ENCODE results near the gene NT5E. TPM values are rescaled to one million over a fixed set of nuclear protein-coding genes. Genes with fewer than 3 reads are reported as not detected.

Gene NT5E
- total and polyA plus RNA-seq, 2 of the 13 experiments (the other 11 are each of a cell fraction or from before 2014, with no cell fraction given): 9.5 to 33.0 TPM

DNA sequence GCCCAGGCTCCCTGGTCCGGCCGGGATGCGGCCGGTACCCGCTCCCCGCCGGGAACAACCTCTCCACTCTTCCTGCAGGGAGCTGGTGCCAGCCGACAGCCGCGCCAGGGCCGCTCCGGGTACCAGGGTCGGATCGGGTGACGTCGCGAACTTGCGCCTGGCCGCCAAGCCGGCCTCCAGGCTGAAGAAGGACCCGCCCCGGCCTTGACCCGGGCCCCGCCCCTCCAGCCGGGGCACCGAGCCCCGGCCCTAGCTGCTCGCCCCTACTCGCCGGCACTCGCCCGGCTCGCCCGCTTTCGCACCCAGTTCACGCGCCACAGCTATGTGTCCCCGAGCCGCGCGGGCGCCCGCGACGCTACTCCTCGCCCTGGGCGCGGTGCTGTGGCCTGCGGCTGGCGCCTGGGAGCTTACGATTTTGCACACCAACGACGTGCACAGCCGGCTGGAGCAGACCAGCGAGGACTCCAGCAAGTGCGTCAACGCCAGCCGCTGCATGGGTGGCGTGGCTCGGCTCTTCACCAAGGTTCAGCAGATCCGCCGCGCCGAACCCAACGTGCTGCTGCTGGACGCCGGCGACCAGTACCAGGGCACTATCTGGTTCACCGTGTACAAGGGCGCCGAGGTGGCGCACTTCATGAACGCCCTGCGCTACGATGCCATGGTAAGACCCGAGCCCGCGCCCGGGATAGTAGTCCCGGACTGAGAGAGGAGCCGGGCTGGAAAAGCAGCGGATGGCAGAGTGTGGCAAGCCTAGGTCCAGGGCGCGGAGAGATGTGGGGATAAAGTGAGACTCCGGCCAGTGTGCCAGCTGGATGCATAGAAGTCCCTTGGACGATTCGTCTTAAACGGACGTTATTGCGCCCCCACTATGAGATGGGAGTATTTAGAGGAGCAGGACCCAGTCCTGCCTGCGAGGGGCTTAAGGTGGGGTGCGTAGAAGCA is at the start of gene NT5E (continued):
- TF ChIP-seq KDM1A (CRISPR knock-in tag; IDR thresholded peaks at IDR 0.05) (no peak), ZNF772 (CRISPR knock-in tag; IDR thresholded peaks at IDR 0.05) (no peak; the same call in 1 of the 2 replicates), ATF3 (CRISPR knock-in tag; IDR thresholded peaks at IDR 0.05) (peak; percentile 14; the same call in 1 of the 2 replicates), HOXA5 (CRISPR knock-in tag; IDR thresholded peaks at IDR 0.05) (peak; percentile 60; the same call in 1 of the 2 replicates), MTA1 (CRISPR knock-in tag; IDR thresholded peaks at IDR 0.05; ENCODE audit: borderline replicate concordance) (peak; percentile 94), ZNF614 (CRISPR knock-in tag; IDR thresholded peaks at IDR 0.05; ENCODE audit: borderline replicate concordance) (no peak), ZNF17 (CRISPR knock-in tag; IDR thresholded peaks at IDR 0.05) (no peak), ZFP36 (IDR thresholded peaks at IDR 0.05; ENCODE audit: borderline replicate concordance, low read depth, low read length, partially characterized antibody) (no peak), ZNF430 (CRISPR knock-in tag; IDR thresholded peaks at IDR 0.05) (peak; percentile 21; the same call in 1 of the 2 replicates), TOE1 (CRISPR knock-in tag; IDR thresholded peaks at IDR 0.05) (no peak), TIGD3 (CRISPR knock-in tag; IDR thresholded peaks at IDR 0.05; ENCODE audit: borderline replicate concordance) (peak; percentile 42; the same call in 1 of the 2 replicates), ZNF891 (CRISPR knock-in tag; IDR thresholded peaks at IDR 0.05) (no peak; the same call in 1 of the 2 replicates), ZNF883 (CRISPR knock-in tag; IDR thresholded peaks at IDR 0.05; ENCODE audit: not compliant biosample characterization) (peak; percentile 72)
- TF ChIP-seq, protein P1, sequence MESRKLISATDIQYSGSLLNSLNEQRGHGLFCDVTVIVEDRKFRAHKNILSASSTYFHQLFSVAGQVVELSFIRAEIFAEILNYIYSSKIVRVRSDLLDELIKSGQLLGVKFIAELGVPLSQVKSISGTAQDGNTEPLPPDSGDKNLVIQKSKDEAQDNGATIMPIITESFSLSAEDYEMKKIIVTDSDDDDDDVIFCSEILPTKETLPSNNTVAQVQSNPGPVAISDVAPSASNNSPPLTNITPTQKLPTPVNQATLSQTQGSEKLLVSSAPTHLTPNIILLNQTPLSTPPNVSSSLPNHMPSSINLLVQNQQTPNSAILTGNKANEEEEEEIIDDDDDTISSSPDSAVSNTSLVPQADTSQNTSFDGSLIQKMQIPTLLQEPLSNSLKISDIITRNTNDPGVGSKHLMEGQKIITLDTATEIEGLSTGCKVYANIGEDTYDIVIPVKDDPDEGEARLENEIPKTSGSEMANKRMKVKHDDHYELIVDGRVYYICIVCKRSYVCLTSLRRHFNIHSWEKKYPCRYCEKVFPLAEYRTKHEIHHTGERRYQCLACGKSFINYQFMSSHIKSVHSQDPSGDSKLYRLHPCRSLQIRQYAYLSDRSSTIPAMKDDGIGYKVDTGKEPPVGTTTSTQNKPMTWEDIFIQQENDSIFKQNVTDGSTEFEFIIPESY (CRISPR knock-in tag; IDR thresholded peaks at IDR 0.05): no peak
- TF ChIP-seq, protein P2, sequence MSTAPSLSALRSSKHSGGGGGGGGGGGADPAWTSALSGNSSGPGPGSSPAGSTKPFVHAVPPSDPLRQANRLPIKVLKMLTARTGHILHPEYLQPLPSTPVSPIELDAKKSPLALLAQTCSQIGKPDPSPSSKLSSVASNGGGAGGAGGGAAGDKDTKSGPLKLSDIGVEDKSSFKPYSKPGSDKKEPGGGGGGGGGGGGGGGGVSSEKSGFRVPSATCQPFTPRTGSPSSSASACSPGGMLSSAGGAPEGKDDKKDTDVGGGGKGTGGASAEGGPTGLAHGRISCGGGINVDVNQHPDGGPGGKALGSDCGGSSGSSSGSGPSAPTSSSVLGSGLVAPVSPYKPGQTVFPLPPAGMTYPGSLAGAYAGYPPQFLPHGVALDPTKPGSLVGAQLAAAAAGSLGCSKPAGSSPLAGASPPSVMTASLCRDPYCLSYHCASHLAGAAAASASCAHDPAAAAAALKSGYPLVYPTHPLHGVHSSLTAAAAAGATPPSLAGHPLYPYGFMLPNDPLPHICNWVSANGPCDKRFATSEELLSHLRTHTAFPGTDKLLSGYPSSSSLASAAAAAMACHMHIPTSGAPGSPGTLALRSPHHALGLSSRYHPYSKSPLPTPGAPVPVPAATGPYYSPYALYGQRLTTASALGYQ (CRISPR knock-in tag; IDR thresholded peaks at IDR 0.05): peak; percentile 42; the same call in 1 of the 2 replicates
- TF ChIP-seq, protein P3, sequence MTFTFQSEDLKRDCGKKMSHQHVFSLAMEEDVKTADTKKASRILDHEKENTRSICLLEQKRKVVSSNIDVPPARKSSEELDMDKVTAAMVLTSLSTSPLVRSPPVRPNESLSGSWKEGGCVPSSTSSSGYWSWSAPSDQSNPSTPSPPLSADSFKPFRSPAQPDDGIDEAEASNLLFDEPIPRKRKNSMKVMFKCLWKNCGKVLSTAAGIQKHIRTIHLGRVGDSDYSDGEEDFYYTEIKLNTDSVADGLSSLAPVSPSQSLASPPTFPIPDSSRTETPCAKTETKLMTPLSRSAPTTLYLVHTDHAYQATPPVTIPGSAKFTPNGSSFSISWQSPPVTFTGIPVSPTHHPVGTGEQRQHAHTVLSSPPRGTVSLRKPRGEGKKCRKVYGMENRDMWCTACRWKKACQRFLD (CRISPR knock-in tag; IDR thresholded peaks at IDR 0.05; ENCODE audit: borderline replicate concordance): peak; percentile 91
- TF ChIP-seq, protein P4, sequence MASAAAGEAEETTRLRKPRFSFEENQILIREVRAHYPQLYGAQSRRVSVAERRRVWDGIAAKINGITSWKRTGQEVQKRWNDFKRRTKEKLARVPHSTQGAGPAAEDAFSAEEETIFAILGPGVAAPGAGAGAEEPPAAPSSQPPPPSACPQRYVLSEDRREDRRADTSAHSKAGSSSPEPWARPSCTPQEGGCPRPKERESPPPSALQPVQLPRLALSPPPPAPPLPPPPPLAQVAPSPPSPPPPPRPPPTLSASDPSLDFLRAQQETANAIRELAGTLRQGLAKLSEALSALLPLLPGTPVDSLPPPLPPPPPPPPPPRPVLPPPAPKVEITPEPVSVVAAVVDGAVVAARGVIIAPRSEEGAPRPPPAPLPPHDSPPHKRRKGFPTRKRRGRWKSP (CRISPR knock-in tag; IDR thresholded peaks at IDR 0.05): peak; percentile 90

Measured in HepG2 (cell line).